ENCODE measurements around the gene IGF1. TPM values are rescaled to one million over a fixed set of nuclear protein-coding genes. Genes with fewer than 3 reads are reported as not detected.

IGF1 gene
- total and polyA plus RNA-seq, 12 donors = 1.7 to 28.4 (median 16.5) TPM

DNA sequence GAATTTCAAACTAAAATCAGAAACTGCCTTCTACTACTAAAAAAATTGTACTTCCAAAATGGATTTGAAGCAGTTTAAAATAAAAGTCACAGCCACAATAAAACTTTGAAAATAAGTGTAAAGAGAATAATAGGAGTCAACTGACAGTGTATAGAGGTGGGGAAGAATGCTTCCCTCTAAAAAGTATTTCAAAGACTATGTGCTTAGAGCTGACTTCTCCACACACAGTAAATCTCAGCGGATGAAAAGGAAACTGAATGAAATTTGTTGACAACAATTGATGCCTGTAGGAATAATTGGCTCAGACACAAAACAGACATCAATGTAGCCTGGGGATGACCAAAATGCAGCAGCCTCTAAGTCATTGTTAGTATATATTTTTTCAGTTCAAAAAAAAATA is 7.9 kb downstream of the IGF1 start:
- no peak overlapping the region for H3K4me3 ChIP-seq
- H3K4me1 ChIP-seq (replicated peaks in 1 of 2) = no peaks in the 10 kb centered on the region
- DNase-seq = no peak
- WGBS, 4 donors = 71 to 84% (median 77%) methylated on average over 1 of the region's 1 CpG
- H3K27me3 ChIP-seq = no peaks in the 10 kb centered on the region
- TF ChIP-seq, protein P1, sequence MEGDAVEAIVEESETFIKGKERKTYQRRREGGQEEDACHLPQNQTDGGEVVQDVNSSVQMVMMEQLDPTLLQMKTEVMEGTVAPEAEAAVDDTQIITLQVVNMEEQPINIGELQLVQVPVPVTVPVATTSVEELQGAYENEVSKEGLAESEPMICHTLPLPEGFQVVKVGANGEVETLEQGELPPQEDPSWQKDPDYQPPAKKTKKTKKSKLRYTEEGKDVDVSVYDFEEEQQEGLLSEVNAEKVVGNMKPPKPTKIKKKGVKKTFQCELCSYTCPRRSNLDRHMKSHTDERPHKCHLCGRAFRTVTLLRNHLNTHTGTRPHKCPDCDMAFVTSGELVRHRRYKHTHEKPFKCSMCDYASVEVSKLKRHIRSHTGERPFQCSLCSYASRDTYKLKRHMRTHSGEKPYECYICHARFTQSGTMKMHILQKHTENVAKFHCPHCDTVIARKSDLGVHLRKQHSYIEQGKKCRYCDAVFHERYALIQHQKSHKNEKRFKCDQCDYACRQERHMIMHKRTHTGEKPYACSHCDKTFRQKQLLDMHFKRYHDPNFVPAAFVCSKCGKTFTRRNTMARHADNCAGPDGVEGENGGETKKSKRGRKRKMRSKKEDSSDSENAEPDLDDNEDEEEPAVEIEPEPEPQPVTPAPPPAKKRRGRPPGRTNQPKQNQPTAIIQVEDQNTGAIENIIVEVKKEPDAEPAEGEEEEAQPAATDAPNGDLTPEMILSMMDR (IDR thresholded peaks at IDR 0.05) = no peak
- no peak for TF ChIP-seq POLR2A (IDR thresholded peaks at IDR 0.05)
- H3K9me3 ChIP-seq (replicated peaks in 1 of 3) = no peaks in the 10 kb centered on the region
- intact Hi-C loops (cut with DNase I) = no loop called here
- H3K36me3 ChIP-seq (replicated peaks in 1 of 2) = no peaks in the 10 kb centered on the region
- no peak overlapping the region for H3K27ac ChIP-seq

DNA sequence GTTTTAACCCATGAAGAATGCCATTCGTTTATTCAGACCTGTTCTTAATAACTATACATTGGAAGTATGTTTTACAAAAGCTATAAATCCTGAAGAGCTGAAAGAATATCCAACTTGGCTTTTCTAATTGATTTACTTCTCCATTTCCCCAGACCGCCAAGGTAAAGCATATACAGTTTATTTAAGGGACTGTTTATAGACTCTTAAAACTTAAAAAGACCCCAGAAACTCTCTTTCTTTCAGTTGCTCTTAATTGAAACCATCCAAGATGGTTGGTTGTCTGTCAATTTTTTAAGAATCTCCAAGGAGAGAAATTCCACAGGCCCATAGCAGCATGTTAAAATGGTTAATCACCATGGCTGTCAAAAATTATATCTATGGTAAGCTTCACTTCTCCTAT is 8.8 kb downstream of the IGF1 start:
- H3K27me3 ChIP-seq = no peaks in the 10 kb centered on the region
- H3K9me3 ChIP-seq (replicated peaks in 1 of 3) = no peaks in the 10 kb centered on the region
- H3K4me3 ChIP-seq = no peak overlapping the region
- no peak overlapping the region for H3K27ac ChIP-seq
- TF ChIP-seq, protein P1 (IDR thresholded peaks at IDR 0.05) = no peak
- no peak for TF ChIP-seq POLR2A (IDR thresholded peaks at IDR 0.05)
- DNase-seq = no peak
- 63 to 67% (median 66%) methylated on average over 2 of the region's 2 CpGs for WGBS, 4 donors
- H3K4me1 ChIP-seq (replicated peaks in 1 of 2) = no peaks in the 10 kb centered on the region
- no peaks in the 10 kb centered on the region for H3K36me3 ChIP-seq (replicated peaks in 1 of 2)
- intact Hi-C loops (cut with DNase I) = no loop called here

DNA sequence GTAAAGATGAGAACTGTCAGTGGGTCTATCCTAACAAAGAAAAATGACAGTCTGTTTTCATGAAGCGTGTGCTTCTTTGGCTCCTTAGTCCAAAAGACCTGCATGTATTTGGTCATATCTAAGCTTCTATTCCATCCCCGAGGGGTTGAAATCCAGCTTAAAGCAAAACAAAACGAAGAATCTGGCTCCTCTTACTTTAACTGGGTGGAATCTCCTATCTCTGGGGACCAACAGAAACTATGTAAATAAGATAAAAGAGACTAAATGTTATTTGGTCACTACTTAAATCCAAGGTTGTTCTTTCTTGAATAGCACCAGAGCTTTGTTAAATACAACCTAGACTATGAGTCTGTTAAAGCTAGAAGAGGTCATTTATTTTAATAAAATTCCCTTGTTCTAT is 9.4 kb downstream of the IGF1 start:
- H3K27me3 ChIP-seq = no peaks in the 10 kb centered on the region
- no peak for DNase-seq
- 48 to 64% (median 57%) methylated on average over 3 of the region's 3 CpGs for WGBS, 4 donors
- H3K4me1 ChIP-seq (replicated peaks in 1 of 2) = no peaks in the 10 kb centered on the region
- no peak overlapping the region for H3K4me3 ChIP-seq
- no peaks in the 10 kb centered on the region for H3K36me3 ChIP-seq (replicated peaks in 1 of 2)
- no peak overlapping the region for H3K27ac ChIP-seq
- TF ChIP-seq, protein P1 (IDR thresholded peaks at IDR 0.05) = no peak
- no peak for TF ChIP-seq POLR2A (IDR thresholded peaks at IDR 0.05)
- intact Hi-C loops (cut with DNase I) = no loop called here
- H3K9me3 ChIP-seq (replicated peaks in 1 of 3) = no peaks in the 10 kb centered on the region

DNA sequence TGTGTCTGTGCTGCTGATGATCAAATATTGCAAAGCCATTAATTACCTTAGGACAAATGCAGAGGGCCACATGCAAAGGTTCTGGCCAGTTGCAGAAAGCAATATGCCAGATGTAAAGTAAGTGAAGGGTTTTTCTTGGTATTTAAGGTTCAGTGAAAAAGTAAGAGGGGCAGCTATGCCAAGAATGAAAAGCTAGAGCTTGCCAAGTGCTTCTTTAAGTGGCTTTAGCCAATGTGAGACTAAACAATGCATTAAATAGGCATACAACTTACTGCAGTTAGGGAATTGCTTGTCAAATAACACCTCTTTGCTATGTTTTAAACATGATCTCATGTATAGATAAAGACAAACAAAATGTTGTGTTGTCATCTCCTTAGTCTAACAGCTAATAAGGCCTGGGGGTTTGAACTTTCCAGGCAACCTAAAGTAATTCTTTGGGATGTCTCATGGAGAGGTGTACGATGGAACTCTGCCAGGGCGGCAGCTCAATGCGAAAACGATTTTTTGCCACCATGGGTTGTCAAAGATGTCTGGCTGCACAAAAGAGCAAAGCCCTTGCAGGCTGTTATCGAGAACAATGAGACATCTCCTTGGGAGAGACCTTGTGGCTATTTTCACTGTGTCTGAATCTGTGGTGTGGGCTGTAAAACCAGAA is 12.0 kb downstream of the IGF1 start:
- Histone ChIP-seq H3K4me3 (no peak overlapping the region), H3K36me3 (replicated peaks in 1 of 2) (no peaks in the 10 kb centered on the region), H3K9me3 (replicated peaks in 1 of 3) (no peaks in the 10 kb centered on the region), H3K4me1 (replicated peaks in 1 of 2) (no peaks in the 10 kb centered on the region), H3K27ac (no peak overlapping the region), H3K27me3 (no peaks in the 10 kb centered on the region)
- DNase-seq = no peak
- TF ChIP-seq POLR2A (IDR thresholded peaks at IDR 0.05) = no peak
- TF ChIP-seq, protein P1 (IDR thresholded peaks at IDR 0.05) = no peak
- intact Hi-C loops (cut with DNase I) = no loop called here
- 69 to 81% (median 75%) methylated on average over 5 of the region's 5 CpGs for WGBS, 4 donors

Data from adrenal gland (tissue), 12 donors.